Stimulated activated CD4-positive, alpha-beta T cell treated with anti-CD3 and anti-CD28 coated beads, Interleukin-2, amount 100 ng/mL, for 4 hours (primary cell): ENCODE data around the gene SPATA9.
A peak's percentile ranks its signal among the peaks of the same experiment; 100 is the strongest.
"Not testable (repeated sequence)": the region's sequence is repeated elsewhere in the genome, so short reads cannot be mapped to it uniquely, and the experiment has no call there.

Source experiments
- DNase-seq: peaks from one replicate; pipeline ENCODE4 v3.0.0-alpha.2; 2020; ENCODE audit warnings: low read depth

Gene SPATA9

DNA sequence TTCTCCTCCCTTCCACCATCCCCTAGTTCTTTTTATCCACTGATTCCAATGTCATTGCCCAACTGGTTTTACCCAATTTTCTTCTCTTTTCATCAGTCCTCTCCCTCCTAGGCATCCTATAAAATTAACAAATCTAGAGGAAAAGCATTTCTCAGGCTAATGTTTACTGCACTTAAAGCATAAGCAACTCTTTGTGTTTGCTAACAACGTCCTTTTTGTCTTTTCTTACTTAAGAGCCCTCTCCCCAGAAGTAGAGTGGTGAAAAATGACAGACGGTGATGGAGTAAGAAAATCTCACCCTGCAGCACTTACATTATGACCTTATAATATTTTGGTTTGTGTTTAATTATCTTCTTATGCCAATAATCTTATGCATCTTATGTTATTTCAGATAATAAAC, 1.6 kb upstream of the SPATA9 start:
- DNase-seq: no peak

DNA sequence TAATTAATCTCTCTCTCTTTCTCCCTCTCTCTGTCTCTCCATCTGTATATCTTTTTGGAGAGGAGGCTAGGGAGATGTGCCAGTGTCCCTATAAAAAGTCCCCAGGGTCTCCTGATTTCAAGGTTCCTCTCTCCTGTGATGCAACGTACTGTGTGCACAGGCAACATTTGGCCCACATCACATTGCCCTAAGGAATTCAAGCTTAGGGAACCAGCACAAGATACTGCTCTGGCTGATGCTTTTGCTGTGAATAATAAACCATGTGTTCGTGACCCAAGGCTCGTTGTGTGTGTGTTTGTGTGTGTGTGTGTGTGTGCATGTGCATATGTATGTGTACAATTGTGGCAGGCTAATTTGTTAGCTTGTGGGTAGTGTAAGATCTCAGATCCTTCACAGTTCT, 9.7 kb downstream of the SPATA9 start:
- no peak for DNase-seq

DNA sequence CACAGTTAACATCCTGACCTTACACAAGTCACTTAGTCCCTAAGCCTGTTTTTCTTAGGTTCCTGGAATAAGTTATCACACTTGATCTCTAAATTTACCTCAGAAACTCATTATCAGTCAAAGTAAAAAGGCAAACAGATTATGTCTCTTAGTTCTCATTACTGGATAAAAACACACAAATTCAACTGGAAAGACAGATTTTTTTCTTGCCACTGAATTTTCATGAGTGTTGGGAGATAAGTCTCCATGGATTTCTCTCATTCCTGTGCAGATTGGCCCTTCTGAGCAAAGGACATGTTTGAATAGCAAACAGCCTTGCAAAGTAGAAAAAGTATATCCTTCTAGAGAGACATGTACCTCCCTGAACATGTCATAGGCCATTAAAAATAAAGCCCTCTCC, 10.2 kb downstream of the SPATA9 start:
- DNase-seq: no peak

DNA sequence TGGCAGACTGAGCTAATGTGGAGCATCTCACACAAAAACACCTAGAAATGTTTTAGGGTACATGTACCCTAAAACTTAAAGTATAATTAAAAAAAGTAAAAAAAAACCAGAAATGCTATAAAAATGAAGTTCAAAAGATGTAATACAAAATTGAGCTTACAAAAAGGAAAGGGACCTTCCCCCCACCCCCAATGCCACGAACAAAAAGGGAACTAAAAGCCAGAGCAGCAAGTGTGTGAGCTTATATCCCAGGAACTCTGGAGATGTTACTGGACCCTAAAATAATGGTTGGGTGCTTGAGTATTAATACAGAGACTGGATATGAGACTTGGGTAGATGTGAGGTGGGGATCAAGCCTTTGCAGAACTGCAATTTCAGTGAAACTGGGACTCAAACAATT, 11.0 kb downstream of the SPATA9 start:
- no peak for DNase-seq

DNA sequence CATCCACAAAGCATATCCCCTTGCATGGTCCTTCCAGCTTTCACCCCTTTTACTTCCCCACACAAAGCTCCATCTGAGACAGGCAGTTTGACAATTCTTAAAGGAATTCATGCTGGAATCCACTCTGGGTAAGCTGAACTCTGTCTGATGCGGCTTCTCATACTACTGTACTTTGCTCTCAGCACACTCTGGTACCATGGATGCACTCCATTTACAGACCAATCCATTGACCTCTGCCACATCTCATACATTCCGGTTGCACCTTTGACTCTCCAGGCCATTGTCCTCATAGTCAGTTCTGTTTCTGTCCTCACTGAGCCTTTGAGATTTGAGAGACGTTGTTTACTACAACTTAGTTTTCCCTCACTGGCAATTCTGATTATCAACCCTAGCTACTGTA, 12.2 kb downstream of the SPATA9 start:
- DNase-seq: no peak

DNA sequence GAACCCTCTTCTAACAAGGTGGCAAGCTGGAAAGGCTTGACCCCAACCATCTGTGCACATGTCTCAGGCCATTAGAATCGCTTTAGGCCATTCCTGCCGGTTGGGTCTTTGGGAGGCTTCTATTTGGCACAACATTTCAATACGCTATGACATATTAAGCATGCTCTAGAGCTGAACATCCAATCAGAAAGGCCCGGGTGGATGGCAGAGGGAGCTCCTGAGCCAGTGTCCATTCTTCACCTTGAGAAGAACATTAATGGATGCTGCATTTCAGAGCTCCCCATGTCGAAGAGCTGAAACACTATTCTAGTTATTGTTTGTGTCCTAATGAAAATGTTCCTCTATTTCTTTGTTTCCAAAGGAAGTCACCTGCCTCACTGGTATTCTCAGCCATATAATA, 12.8 kb downstream of the SPATA9 start:
- DNase-seq: no peak

DNA sequence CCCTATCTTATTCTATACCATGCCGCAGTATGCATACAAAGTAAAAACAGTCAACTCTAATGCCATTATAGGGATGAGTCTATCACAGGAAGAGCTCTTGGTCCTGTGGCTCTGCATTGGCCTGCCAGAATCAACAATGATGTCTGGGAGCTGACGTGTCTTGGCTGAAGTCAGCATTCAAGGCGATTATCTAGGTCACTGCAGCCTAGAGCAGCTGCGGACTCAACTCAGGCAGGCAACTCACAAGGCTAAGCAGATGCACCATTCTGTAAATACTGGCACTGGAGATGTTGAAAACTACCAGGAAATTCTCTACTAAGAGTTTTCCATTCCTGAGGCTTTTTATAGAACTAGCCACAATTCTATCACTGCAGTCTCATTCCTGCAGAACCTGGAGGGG, 13.3 kb downstream of the SPATA9 start:
- no peak for DNase-seq

DNA sequence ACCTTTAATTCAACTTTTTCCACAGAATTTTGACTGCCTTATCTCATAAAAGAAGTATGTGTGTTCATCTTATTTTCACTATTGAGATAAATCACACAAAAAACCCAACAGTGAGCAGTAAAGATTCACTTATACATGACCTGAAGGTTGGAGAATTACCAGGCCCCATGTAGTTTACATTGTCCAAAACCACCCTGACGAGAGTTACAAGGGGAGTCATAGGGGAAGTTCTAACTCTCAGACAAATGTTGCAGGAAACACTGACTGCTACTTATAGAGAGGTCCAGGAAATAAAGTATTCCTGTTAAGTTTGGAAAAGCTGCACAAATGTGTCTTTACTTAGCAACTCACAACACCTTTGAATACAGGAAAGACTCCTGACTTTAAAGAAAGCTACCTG, 14.1 kb downstream of the SPATA9 start:
- no peak for DNase-seq

DNA sequence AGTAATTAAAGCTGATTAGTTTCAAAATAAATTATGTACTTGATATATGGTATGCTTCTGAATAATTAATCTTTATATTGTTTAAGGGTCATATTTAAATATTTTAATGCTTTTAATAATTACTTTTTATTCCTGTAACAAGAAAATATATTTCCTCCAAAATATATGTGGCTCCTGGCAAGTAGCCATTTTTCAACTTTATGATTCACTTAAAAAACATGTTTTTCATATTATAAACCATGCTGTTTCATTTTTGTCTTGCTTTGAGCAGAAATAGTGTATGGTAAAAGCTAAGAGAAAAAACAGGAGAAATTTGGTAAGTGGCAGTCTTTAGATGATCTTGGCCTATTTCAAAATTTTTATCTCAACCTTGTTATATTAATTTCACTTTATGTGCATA, 14.6 kb downstream of the SPATA9 start:
- no peak for DNase-seq

DNA sequence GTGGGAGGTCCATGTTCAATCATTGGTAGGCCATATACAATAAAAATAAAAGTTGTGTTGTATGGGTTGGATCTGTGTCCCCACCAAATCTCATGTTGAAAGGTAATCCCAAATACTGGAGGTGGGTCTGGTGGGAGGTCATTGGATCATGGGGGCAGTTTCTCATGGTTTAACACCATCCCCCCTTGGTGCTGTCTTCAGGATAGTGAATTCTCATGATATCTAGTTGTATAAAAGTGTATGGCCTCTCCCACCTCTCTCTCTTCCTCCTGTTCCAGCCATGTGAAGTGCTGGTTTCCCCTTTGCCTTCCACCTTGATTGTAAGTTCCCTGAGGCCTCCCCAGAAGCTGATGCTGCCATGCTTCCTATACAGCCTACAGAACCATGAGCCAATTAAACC, 15.1 kb downstream of the SPATA9 start:
- no peak for DNase-seq

DNA sequence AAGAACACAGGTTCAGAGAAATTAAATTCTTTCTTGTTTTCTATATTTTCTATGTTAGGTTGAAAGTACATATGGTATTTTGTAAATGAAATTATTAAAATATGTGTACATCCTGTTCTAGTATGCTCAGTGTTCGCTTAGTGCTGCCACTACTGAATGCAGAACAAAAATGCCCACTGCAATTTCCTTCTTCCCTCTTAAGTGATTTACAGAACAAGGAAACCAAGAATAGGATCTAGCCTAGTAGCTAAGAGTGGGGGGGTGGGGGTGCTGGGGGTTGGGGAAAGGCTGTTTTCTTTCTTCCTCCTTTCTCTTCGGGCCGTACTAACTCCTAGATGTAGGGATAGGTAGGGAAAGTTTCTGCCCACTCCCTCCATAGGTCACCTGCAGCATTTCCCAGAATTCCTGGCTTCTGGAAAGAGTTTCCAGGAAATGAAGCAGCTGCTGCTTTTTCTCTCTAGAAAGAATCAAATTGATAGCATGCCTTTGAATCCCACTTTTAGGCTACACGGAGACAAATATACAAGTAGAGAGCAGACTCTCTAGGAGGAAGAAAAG, 15.7 kb downstream of the SPATA9 start:
- DNase-seq: no peak

DNA sequence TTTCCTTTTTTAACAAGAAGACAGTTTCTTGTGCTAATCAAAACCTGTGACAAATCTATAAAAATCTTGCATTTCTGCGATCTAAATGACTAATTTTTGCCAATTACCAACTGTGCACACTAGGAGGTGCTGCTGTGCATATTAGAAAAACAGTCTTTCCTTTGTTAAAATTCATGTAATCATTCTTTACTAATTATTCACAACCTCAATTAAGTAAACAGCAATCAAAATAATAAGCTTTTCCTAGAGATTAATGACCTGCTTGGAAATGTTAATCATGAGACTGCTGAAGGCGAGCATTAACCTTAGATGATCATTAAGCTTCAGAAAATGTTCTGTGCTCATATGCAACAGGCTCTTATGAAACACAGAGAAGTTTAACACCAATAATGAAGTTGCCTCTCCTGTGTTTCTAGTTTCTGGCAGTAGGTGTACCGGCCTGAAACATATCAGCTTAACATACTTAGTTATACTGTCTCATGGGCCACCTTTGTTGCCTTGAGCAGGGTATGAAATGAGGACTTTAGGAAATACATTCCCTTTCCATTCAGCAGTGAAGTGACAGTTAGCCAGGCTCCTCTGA, 18.5 kb downstream of the SPATA9 start:
- peak; percentile 9 for DNase-seq

DNA sequence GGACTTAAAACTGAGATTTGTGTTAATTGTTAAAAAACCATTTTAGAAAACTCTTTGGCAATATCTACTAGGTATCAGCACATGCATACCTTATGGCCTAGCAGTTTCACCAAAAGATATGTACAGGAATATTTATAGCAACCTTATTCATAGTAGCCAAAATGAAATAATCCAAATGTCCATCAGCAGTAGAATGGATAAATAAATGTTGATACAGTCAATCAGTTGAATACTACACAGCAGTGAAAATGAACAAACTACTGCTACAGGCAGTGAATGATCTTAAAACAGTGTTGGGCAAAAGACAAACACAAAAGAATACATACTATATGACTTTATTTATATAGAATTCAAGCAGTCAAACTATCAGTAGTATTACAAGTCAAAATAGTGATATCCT, 19.8 kb downstream of the SPATA9 start:
- no peak for DNase-seq

DNA sequence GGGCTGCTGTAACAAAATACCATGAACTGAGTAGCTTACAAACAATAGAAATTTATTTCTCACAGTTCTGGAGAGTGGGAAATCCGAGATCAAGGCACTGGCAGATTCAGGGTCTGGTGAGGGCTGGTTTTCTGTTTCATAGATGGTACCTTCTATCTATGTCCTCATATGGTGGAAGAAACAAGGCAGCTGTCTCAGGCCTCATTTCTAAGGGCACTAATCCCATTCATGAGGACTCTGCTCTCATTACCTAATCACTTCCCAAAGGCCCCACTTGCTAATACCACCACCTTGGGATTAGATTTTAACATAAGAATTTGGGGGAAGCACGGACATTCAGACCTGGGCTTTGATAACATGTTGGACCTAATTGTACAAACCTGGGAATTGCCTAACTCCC, 22.7 kb downstream of the SPATA9 start:
- DNase-seq: no peak

DNA sequence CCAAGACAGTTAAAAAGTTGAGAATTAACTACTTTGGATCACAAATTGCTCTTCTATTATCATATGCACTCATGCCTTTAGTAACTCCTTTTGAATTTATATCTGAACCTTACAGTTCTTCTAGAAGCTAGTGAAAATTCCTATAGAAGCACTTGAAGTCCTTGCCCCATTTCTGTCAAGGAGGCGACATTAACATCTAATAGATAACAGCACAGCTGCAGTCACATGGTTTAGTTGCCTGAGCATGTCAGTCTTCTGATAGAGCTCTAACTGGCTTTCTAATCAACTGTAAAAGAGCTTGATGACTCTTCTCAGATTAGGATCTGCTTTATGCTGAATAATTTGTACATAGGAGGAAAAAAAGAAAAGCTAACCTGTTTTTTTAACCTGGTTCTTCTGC, 27.2 kb downstream of the SPATA9 start:
- DNase-seq: no peak

DNA sequence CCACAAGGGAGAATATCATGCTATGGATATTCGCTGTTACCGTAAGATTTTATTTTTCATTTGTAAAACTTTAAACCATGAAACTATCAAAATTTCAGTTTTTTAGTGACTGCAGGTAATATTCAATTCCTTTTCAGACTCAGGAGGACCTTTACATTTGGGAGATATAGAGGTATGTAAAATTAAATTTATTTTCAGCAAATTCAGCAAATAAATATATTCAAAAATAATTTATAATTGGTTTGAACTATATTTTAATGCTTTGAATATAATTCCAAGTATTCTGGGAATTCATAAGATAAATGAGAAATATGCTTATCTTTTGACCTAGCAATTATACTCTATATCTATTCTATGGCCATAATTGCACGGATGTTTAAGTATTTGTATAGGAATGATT, 28.6 kb downstream of the SPATA9 start:
- DNase-seq: no peak

DNA sequence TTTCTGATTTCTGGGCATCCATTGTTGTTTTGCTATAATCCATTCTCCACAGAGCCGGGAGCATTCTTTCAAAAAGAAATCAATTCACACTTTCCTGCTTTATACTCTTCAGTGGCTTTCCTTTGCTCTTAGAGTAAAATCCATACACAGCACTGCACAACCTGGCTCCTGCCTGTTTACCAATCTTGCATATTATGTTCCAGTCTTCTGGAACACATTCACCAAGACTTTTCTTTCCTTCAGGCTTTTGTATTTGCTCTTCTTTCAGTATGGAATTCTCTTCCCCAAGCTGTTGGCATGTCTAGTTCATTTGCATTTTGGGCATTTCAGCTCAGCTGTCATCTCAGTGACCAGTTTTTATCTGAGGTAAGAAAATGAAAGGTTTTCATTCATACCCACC, 29.9 kb downstream of the SPATA9 start:
- no peak for DNase-seq

DNA sequence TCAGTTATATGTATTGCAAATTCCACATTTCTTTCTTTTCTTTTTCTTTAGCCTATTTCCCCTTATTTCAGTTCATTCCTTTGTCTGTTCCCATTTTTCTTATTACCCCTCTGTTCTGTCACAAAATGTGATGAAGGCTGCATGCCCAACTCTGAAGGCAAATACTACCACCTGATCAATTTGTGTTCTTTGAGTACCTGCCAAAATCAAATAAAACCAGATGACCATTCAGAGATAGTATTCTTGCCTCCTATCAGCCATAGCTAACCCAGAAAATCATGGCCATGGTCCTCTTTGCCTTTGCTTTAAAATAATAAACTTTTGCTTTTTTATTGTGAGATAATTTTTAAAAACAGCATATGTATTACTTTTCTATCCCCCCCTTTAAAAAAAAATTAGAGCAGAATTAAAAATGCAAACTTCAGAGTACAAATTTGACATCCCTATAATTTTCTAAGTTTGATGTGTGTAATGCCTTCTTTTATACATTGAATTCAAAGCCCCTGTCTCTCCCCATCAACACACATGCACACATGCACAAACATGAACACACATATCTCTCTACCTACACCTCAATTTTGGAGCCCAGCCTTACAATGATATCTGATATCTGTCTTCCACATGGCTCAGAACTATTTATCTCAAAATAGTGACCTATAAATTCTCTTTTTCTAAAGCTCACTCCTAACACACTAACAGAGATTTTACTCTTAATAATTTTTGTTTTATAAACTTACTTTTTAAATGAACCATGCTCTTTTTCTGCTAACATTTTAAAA, 32.8 kb downstream of the SPATA9 start:
- no peak for DNase-seq

DNA sequence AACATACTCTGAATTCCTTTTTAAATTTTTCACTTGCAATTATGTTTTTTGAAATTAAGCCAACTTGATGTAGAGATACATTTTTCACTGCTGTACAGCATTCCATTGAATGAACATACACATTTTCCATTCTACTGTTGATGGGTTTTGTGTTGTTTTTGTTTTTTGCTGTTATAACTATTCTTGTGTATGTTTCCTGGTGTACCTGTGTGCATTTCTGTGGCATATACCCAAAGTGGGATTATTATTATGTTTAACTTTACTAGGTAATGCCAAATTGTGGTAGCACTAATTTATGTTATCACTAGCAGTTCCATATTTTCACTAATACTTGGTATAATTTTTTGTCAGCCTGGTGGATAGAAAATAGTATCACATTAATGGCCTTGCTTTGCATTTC, 33.5 kb downstream of the SPATA9 start:
- no peak for DNase-seq

DNA sequence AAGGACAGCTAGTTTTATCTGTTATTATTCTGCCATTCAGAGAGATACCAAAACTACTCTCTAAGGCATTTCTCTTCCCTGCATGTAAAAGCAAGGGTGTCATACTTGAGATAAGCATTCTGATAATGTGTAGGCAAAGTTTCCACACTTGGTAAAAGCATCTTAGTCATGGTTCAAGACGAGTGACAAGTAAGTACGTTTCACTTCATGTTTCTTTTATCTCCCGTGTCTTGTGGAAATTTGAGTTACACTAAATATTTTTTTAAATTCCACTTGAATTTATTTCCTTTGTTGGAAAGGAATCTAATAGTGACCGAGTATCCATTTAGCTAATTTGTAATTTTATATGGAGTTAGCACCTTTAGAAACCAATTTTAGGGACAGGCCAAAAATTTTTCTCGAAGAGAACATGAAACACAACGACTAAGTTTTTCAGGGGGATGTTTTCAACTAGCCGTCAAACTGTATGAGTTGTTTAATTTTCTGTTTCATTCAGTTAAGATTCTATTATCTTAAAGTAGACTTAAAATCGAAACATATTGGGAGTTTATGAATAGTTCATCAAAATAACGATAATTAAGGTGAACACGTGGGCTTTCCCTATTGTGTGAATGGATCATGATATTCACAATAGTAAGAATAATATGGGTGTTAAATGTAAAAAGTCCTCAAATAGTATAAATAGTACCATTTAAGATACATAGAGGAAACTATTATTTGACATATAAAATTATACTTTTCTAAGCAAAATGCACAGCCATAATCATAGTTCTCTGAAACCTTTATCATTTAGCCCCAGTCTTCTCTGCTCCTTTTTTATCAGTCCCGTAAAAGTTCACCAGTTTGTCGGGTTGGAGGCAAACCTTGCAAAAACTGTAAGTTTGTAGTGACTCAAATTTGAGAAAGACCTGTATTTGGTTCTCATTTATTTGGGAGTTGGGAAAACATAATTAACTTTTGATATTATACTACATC, 34.6 kb downstream of the SPATA9 start:
- DNase-seq: no peak

DNA sequence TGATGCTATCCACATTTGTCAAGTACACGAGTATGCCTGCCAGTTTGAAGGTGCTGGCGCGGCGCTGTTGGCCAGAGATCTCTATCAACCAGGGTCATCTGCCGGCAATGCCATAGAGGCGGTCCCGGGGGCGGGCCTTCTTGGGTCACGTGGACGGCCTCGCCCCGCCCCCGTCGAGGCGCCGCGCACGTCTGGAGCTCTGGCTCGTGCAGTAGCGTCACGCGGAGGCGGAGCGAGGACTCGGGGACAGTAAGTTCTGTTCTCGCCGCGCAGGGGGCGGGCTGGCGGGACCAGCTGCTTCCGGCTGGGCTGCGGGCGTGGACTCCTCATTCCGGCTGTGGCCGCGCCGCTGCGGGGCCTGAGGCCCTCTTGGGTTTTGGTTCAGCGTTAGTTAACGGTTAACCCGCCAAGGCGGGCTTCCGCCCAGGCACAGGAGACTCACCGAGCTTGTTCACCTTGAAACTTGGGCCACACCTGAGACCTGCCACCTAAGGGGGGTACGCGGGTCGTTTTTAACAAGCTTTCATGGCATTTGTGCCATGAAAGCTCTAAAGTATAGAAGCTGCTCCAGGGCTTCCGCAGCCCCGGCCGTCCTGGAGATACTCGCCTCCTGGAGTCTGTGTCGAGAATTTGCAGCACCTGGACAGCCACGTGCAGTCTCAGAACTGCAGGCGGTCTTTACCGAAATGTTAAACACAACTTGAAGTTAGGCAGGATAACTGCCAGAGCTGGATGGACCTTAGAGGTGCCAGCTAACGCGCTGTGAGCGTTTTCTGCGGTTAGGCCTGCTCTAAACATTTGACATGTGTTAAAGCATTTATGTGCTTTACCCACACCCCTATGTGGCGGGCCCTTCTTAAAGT, 36.0 kb downstream of the SPATA9 start, which contains the start of gene RFESD:
TSS of gene RFESD (plus strand) at position 209 of the 863 bp plus-strand sequence. CDS start 5,495 bp downstream, outside the sequence.
- DNase-seq: peak; percentile 93

DNA sequence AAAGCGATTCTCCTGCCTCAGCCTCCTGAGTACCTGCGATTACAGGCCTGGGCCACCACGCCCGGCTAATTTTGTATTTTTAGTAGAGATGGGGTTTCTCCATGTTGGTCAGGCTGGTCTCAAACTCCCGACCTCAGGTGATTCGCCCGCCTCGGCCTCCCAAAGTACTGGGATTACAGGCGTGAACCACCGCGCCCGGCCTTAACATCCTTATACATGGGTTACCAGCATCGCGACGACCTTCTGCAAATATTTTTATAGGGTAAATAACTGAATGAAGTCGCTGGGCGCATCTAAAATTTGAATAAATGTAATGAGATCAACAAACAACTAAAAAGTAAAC, 36.6 kb downstream of the SPATA9 start:
- not testable (repeated sequence) for DNase-seq
